Hepatocyte (in vitro differentiated cells): ENCODE data around the gene COX7A2.

ENCODE experiments used
- EZH2 ChIP-seq: fragments of 200-600 bp; sonication (generic); IDR thresholded peaks from 2 replicates; pipeline ENCODE4 v1.6.1; 2016; ENCODE audit warnings: antibody characterized with exemption, mild to moderate bottlenecking, borderline replicate concordance
- EZH2phosphoT487 ChIP-seq: fragments of 200-600 bp; sonication (generic); IDR thresholded peaks from one replicate; pipeline ENCODE4 v1.6.1; 2018; ENCODE audit warnings: antibody characterized with exemption, mild to moderate bottlenecking, low read depth, moderate library complexity; ENCODE audit not compliant: unreplicated experiment, severe bottlenecking
- TF ChIP-seq, protein P1 (sequence below): fragments of 200-600 bp; sonication (generic); IDR thresholded peaks from 2 replicates; pipeline ENCODE4 v1.5.1; 2016; ENCODE audit warnings: antibody characterized with exemption, mild to moderate bottlenecking; ENCODE audit not compliant: poor library complexity

GRCh38 chr6:75220357-75220756 is 23.2 kb downstream of the COX7A2 start:
- TF ChIP-seq, protein P1, sequence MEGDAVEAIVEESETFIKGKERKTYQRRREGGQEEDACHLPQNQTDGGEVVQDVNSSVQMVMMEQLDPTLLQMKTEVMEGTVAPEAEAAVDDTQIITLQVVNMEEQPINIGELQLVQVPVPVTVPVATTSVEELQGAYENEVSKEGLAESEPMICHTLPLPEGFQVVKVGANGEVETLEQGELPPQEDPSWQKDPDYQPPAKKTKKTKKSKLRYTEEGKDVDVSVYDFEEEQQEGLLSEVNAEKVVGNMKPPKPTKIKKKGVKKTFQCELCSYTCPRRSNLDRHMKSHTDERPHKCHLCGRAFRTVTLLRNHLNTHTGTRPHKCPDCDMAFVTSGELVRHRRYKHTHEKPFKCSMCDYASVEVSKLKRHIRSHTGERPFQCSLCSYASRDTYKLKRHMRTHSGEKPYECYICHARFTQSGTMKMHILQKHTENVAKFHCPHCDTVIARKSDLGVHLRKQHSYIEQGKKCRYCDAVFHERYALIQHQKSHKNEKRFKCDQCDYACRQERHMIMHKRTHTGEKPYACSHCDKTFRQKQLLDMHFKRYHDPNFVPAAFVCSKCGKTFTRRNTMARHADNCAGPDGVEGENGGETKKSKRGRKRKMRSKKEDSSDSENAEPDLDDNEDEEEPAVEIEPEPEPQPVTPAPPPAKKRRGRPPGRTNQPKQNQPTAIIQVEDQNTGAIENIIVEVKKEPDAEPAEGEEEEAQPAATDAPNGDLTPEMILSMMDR, result no peak
- no peak for TF ChIP-seq EZH2
- no peak for TF ChIP-seq EZH2phosphoT487
